GM13977 (cell line): ENCODE data around the gene ASPA.
"Not testable (repeated sequence)": the region's sequence is repeated elsewhere in the genome, so short reads cannot be mapped to it uniquely, and the experiment has no call there.

Source experiments
- DNase-seq: peaks from one replicate; pipeline ENCODE4 v3.0.0; 2012; ENCODE audit warnings: low spot score
- in situ Hi-C: fragments of 300-500 bp; cut with MboI; formaldehyde crosslinking; loops from one replicate; pipeline ENCODE4 v1.12.0; 2022; ENCODE audit warnings: low sequenced_read_pairs, low pct_unique_long_range_greater_than_20kb, mixed read lengths, inconsistent platforms; ENCODE audit not compliant: unreplicated experiment
- TF ChIP-seq, protein P1 (sequence below): IDR thresholded peaks from 2 replicates; pipeline ENCODE4 v1.5.1; 2012; ENCODE audit warnings: mild to moderate bottlenecking, control low read depth; ENCODE audit not compliant: insufficient read depth; ENCODE audit errors: extremely low read depth, missing control alignments

Gene ASPA

DNA sequence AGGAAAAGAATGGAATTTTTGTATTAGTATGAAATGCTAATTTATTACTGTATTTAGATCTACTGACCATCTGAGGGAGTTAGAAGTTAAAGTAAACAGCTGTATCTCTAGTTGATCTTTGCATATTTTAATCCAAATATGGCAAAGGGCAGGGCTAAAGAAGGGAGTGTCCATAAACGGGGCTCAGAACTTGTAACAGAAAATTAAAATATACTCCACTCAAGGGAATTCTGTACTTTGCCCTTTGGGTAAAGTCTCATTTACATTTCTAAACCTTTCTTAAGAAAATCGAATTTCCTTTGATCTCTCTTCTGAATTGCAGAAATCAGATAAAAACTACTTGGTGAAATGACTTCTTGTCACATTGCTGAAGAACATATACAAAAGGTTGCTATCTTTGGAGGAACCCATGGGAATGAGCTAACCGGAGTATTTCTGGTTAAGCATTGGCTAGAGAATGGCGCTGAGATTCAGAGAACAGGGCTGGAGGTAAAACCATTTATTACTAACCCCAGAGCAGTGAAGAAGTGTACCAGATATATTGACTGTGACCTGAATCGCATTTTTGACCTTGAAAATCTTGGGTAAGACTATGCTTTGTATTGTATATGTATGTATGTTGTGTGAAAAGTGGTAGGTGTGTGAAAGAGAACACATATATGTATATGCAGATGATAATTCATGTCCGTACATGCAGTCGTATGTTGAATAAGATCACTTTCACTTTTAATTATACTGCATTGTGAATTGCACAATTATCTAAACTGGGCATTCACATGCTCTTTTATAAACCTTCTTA, at the start of gene ASPA:
TSS of gene ASPA (plus strand) at position 186 of the 799 bp plus-strand sequence. CDS start at position 349, 163 bp downstream.
- TF ChIP-seq, protein P1, sequence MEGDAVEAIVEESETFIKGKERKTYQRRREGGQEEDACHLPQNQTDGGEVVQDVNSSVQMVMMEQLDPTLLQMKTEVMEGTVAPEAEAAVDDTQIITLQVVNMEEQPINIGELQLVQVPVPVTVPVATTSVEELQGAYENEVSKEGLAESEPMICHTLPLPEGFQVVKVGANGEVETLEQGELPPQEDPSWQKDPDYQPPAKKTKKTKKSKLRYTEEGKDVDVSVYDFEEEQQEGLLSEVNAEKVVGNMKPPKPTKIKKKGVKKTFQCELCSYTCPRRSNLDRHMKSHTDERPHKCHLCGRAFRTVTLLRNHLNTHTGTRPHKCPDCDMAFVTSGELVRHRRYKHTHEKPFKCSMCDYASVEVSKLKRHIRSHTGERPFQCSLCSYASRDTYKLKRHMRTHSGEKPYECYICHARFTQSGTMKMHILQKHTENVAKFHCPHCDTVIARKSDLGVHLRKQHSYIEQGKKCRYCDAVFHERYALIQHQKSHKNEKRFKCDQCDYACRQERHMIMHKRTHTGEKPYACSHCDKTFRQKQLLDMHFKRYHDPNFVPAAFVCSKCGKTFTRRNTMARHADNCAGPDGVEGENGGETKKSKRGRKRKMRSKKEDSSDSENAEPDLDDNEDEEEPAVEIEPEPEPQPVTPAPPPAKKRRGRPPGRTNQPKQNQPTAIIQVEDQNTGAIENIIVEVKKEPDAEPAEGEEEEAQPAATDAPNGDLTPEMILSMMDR = no peak
- DNase-seq = no peak
- in situ Hi-C loops = loop anchor here (25.0 kb wide), 1 partner anchor 111 kb away; no protein-coding TSS in a partner anchor

- DNase-seq, in situ Hi-C loops: not testable (repeated sequence)
Measured at GRCh38 chr17:3433215-3433614, 42.6 kb upstream of the ASPA start.

DNA sequence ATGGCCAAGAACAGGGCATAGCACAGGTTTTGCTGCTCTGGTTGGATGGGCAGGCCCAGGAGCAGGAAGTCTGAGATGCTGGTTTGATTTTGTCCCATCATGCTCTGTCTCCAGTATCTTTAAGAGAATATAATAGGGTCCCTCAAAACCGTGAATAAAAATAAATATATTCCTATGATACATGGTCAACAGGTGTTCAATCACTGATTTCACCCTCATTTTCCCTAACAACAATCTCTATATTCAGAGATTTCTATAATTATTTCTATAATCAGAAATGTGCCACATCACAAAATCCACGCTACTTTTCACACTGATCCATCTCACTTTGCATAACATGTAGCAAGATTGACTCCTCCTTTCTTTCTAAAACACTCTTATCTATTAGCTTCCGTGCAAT, 42.1 kb upstream of the ASPA start, which contains the start of gene OR1E2:
TSS of gene OR1E2 (minus strand) at position 101 of the 400 bp plus-strand sequence. CDS start at position 101, 0 bp downstream.
- DNase-seq = no peak
- in situ Hi-C loops = no loop called here
- TF ChIP-seq, protein P1 = no peak

GRCh38 chr17:3438368-3438767, 37.4 kb upstream of the ASPA start:
- TF ChIP-seq, protein P1 = no peak
- DNase-seq = no peak
- in situ Hi-C loops = no loop called here

DNA sequence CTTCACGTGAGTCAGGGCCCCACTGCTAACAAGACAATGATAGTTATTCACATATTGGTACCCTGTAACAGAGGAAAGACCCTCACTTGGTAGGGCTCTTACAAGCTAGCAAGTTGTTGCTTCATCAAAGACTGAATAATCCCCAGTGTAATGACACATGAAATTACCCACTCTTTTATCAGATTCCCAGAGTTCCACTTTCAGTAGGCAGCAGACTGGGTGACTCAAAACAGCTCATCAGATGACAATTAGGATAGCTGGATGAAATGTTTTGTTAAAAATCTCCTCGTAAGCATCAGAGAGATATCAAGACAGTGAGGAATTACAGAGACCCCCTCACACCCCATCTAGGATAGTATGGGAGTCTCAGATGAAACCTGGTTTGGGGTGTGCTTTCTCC, 35.3 kb upstream of the ASPA start:
- TF ChIP-seq, protein P1 = no peak
- in situ Hi-C loops = no loop called here
- DNase-seq = no peak

DNA sequence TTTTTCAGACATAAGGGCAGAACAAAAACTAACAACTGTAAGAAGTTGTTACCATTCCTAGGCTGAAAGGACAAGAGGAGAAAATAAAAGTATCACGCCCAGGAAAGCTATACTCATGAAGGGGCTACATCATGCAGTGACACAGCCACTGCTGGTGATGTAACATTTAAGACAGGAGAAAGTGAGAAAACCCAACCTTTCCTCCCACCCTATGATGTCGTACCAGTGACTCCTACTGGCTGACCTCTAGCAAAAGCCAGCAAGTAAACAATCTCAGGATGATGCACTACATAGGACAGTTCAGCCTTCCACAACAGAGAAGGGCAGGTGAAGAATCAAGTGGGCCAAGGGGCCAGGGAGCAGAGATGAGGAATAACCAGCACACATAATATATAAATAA, 28.2 kb upstream of the ASPA start:
- TF ChIP-seq, protein P1 = peak; percentile 37
- no peak for DNase-seq
- in situ Hi-C loops = no loop called here

- in situ Hi-C loops = no loop called here
- DNase-seq = no peak
- TF ChIP-seq, protein P1 = no peak
Measured at GRCh38 chr17:3448059-3448665, 27.6 kb upstream of the ASPA start.

GRCh38 chr17:3466355-3466754, 9.4 kb upstream of the ASPA start:
- DNase-seq, in situ Hi-C loops: not testable (repeated sequence)
